ENCODE measurements around the gene S100P.

- TF ChIP-seq, protein P1, sequence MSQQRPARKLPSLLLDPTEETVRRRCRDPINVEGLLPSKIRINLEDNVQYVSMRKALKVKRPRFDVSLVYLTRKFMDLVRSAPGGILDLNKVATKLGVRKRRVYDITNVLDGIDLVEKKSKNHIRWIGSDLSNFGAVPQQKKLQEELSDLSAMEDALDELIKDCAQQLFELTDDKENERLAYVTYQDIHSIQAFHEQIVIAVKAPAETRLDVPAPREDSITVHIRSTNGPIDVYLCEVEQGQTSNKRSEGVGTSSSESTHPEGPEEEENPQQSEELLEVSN (IDR thresholded peaks at IDR 0.05; ENCODE audit: borderline replicate concordance, low read depth) = no peak
- TF ChIP-seq ZNF302 (CRISPR knock-in tag; IDR thresholded peaks at IDR 0.05) = no peak
- no peak for TF ChIP-seq CTCF (IDR thresholded peaks at IDR 0.05)
- TF ChIP-seq HES2 (IDR thresholded peaks at IDR 0.05) = no peak
- no peak for TF ChIP-seq EP300 (IDR thresholded peaks at IDR 0.05)
- TF ChIP-seq, protein P2, sequence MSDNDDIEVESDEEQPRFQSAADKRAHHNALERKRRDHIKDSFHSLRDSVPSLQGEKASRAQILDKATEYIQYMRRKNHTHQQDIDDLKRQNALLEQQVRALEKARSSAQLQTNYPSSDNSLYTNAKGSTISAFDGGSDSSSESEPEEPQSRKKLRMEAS (IDR thresholded peaks at IDR 0.05) = no peak
Measured at GRCh38 chr4:6663596-6664393, 29.9 kb upstream of the S100P start.

Measured in A549 (cell line).